ENCODE measurements around the gene OSBPL10.

OSBPL10 gene

DNA sequence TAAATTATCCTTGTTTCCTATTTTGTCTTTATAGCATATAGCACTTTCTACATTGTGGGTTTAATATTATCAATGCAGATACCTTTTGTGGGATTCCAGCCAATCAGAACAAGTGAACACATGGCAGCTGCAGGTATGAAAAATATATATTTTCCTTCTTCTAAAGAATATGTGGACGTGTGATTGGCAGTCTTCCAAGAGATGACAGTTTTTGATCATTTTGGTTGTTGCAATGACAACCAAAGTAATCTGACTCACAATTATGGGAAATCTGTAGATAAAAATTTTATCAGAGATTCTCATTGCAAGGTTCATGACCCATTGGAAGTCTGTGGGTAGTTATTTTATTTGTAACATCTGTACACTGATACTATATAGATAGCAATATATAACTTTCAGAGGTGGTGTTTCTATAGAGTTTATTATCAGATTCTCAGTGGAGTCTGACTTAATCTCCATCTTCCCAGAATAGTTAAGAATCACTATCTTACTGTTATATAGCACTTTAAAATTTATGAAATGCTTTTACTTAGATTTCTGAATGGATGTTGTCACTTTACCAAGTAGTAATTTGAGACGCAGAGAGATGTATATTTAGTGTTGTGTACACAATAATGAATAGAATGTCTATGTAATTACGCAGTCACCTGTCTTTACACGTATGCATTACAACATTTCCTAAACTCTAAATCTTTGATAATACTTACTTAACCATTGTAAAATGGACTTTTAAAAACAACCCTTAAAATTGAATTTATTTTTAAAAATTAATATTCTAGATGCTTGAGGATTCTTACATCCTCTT lies 365.8 kb downstream of the OSBPL10 start:
- no peak for DNase-seq (ENCODE audit: low read depth in 2 of 2)

GRCh38 chr3:31614162-31614921 lies 366.7 kb downstream of the OSBPL10 start:
- no peak for DNase-seq (ENCODE audit: low read depth in 2 of 2)

DNA sequence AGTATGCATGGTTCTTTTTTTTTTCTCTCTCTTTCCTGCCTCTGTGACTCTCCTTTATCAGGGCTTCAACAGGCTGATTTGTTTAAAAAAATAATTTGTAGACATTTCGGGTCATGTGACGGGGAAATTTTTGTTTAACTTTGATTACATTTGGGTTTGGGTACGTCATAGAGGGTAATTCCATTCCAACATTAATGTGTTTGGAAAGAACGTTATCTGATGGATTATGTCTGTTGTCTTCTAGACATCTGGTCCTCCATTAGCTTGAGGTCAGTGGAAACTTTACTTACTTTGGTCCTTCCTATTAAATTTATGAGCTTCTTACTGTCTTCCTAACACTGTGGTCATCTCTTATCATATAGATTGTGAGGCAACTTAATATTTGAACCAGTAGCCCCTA lies 367.4 kb downstream of the OSBPL10 start:
- DNase-seq (ENCODE audit: low read depth in 2 of 2) = no peak

DNA sequence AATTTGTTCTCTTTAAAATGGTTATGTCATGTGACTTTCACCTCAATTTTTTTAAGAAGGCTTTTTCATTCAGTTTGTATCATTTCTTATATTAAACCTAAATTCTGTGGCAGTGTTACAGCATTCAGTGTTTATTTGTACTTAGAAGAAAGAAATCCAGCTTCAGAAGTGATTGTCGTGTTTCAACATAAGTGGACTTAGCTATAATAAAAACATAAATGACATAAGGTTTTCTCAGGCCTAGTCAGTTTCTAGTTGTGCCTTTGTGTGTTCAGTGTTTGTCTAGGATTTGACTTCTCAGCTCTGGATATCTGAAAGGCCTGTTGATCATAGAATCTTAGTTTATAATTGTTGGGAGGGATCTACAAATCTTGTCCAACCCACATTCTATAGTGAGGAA lies 367.9 kb downstream of the OSBPL10 start:
- no peak for DNase-seq (ENCODE audit: low read depth in 2 of 2)

Measured in stimulated activated CD8-positive, alpha-beta memory T cell treated with anti-CD3 and anti-CD28 coated beads, Interleukin-15, amount 100 ng/mL, for 4 hours (primary cell).